GM19395 (cell line): ENCODE data around the gene COL7A1.
"Not testable (repeated sequence)": the region's sequence is repeated elsewhere in the genome, so short reads cannot be mapped to it uniquely, and the experiment has no call there.

Source experiments
- ATAC-seq: cut with Tn5 transposase; IDR thresholded peaks from one replicate; pipeline ENCODE4 v1.9.1; 2021; ENCODE audit warnings: mild to moderate bottlenecking, moderate library complexity; ENCODE audit not compliant: unreplicated experiment

The COL7A1 gene

DNA sequence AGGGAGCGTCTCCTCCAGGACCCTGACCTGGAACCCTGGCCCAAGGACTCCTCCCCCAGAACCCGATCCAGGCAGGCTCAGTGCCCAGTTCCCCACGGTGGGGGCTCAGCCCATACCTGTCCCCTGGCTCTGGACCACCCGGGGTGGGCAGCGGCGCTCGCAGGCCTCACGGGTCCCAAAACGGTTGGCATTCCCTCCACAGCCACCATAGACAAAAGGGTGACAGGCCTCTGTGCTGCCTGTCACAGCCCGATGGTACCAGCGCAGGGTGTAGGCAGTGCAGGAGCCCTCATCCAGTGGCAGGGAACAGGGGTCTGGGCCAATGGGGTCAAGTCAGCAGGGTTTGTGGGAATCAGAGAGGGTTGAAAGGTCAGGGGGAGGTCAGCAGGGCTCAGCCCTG lies 30.5 kb downstream of the COL7A1 start:
- no peak for ATAC-seq

DNA sequence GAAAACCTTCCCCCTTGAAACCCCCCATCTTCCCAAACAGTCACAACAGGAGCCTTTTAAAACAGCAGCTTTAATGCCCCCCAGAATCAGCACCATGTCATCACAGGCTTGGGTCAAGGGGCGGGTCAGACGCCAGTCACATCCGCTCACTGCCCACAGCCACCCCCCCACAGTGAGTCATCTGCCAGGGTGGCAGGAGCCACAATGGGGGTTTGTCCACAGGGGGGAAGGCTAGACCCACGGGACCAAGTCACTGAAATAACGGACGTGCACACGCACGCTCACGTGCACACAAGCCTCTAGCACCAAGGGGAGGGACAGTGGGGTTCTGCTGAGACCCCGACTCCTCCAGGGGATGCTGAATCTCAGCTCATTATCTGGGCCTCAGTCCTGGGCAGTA lies 31.1 kb downstream of the COL7A1 start:
- no peak for ATAC-seq

DNA sequence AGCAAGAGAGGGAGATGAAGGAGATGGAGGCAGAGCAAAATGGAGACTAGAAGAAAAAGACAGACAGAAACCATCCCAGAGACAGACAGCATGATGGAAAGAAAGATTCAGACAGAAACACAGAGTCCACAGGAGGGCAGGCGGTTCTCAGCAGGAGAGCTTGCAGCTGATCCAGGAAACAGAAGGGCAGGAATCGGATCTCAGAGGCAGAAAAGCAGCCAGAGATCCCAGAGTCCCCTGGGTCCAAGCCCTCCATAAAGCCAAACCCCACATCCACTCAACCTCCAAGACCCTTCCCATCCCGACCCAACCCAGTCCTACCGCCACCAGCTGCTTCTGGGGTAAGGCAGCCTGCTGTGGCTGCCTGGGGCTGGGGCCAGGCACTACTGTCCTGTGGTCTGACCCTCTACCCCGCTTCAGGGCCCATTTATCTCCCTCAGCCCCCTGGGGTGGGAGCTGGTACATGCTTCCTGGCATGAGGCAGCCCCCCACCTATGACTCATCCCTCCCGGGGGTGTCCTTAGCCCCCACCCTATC lies 31.7 kb downstream of the COL7A1 start, which contains the start of gene UCN2:
UCN2 (minus strand) TSS at position 400 of the 537 bp plus-strand sequence. CDS start 657 bp downstream, outside the sequence.
- ATAC-seq: no peak

DNA sequence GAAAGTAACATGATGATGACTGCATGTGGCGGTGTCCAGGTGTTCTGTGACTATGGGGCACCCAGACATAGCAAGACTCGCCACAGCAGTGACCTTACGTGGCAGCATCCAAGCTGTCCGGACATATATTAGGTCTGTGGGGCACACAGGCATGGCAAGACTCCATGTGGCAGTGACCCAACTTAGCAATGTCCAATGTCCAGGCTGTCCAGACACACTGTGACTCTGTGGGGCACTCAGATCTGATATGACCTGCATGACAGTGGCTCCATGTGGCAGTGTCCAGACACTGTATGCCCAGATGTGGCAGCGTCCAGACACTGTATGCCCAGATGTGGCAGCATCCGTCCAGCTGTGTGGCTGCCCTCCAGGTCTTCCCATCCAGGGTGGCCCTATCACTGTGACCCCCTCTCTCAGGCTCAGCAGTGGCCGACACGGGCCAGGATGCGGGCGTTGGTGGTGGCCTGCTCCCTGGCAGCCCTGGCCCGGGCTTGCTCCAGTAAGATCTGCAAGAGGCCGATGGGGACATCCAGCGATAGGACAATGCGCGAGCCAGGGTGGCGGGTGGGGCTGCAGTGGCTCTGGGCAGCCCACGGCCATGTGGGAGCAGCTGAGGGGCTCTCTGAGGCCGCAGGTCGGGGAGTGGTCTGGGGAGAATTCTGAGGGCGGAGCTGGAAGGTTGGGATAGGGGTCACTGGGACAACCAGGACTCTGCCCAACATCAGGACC lies 32.6 kb downstream of the COL7A1 start:
- no peak for ATAC-seq

DNA sequence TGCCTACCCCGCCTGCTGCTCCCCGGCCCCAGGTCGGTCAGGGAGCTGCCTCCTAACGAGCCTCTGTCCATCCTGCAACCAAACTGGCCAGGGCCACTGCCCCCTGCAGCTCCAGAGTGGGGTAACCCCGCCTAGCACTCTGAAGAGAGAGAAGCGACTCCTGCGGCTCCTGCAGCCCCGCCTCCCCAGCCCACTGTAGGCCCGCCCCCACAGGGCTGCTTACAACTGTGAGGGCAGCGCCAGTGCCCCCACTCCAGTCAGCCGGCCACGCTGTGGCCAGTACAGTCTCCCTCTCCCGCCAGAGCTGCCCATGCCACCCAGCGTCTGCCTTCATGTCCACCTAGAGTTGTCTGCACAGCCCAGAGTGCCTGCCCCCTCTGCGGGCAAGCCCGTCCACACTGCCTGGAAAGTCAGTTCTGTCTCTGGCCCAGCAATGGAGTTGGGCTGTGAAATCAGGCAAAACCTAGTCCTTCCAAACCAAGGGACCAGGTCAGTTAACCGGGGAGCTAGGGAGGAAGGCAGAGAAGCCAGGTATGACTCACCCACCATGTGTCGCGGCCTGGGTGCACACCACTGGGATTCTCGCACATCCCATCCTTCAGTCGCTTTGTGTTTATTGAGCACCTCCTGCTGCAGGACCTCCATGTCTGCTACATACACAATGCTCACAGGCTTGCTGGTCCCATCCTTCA lies 33.9 kb downstream of the COL7A1 start:
- no peak for ATAC-seq

DNA sequence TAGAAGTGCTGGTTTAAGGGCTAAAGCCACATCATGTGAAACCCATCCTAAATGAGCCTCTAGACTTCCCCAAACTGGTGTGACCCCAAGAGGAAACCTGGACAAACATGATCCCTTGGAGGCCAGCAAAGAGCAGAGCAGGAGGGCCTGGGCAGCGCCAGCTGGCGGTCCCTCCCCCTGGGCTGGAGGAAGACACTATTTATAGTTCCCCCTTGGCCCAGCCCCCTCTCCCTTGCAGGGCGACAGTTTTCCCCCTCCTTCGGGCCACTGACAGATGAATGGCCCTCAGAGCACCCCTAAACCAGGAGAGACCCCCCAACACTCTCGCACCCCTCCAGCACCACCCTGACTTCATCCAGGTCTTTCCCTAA lies 34.5 kb downstream of the COL7A1 start:
- ATAC-seq: no peak

DNA sequence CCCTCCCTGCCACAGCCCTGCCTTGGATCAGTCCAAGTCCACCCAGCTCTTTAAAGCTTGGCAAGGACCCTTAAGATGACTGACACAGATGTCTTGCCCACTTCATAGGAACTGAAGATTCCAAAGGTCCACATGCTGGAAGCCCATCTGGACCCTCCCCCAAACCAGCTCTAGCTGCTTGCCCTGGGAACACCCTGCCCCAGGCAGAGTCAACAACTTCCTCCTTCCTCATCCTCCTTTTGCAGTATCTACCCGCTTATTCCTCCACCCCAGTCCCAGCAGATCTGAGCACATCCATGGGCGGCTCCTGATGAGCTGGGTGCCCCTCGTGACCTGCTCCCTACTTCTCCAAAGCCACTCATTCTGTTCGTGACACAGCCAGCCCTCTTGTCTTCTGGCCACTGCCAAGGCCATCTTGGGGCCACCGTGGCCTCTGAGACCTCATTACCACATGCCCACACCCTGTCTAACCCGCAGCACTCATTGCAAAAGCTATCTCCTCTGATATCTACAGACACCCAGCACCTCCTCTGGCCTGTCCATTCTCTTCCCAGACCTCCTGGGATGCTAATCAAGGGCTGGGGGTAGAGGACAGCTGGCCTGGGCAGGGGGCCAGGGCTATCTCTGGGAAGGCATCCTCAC lies 36.5 kb downstream of the COL7A1 start:
- ATAC-seq: no peak

DNA sequence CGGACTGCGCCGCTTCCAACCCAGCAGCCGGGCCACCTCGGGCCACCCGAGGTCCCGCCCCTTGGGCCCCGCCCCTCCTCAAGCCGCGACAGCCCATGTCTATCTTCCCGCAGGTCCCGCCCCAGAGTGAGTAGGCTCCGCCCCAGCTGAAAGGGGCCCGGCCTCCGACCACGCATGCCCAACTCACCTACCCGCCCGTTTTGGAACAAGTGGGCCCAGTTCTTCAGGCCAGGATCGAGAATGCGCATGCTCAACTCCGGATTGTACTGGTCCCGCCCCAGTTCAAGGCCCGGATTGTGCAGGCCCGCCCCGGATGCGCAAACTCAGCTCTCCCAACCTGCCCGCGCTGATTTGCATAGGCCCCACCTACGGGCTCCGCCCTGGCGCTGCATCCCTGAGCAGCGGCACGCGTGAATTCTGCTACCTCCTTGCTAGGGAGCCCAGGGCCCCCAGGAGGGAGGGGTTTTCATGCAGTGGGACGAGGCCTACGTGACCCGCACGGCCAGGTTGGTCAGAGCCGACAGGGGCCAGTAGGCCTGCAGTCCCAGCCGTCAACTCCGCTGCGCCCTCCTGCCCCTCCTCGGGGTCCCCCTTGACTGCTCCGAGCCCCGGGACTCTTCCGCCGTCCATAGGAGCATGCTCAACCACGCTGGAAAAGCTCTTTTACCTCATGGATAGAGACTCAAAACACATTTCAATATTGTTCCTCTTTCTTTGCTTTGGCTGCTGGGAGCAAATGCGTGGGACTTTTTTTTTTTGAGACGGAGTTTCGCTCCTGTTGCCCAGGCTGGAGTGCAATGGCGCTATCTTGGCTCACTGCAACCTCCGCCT lies 38.1 kb downstream of the COL7A1 start, which contains the start of gene PFKFB4:
PFKFB4 (minus strand) TSS at position 8 of the 831 bp plus-strand sequence. CDS start 26 bp downstream, outside the sequence.
- peak; percentile 86 for ATAC-seq

DNA sequence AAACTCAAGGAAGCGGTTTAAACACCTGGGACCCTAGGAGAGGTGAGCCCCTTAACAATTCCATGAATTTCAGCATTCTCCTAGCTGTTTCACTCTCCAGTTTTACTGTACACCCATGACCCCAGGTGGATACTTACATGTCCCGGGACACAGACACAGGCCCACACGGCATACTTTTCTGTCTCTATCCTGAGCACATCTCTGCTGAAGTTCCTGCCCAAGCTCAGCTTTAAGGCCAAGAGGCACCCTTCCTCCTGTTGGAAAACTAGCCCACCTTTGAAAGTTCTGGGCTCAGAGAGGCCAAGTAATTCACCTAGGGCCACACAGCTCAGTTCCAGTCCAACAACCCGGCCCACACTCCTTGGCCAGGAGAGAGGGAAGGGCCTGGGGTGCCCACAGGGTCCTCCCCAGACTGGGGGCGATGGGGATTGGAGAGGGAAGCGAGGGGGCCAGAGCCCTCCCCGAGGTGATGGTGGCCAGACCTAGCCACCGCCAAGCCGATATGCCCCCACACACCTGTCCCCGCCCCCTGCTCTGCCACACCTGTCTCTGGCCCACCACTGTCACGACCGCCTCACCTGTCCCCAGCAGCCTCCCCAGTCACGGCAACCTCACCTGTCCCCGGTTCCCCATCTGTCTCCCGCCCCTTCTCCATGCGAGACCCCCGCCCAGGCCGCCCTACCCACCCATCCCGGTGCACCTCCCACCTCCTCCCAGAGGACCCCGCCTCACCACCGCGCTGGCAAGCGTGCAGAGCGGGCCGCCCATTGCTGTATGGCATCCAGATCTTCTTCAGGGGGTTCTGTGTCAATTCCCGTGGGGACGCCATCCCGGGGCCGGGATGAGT lies 39.0 kb downstream of the COL7A1 start:
- ATAC-seq: no peak

DNA sequence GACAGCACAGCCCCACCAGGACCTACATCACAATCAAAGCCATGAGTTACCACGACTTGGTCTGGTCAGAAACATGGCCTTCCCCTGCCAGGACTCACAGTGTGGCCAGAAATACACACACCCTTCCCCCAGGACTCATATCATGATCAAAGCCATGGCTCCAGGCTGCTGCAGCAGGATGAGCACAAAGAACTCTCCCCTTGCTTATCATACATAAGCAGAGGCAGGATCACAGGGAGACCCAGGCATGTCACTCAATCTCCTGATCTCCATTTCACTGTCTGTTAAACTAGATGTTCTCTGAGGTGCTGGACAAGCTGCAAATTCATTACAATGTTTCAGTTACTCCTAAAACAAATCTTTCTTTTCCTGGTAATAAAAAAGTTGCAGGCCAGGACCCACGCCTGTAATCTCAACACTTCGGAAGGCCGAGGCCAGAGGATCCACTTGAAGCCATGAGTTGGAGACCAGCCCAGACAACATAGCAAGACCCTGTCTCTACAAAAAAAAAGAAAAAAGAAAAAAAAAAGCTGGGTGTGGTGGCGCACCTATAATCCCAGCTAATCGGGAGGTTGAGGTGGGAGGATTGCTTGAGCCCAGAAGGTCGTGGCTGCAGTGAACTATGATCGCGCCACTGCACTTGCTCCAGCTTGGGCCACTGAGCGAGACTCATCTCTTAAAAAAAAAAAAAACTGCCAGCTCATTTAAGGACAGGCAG lies 39.7 kb downstream of the COL7A1 start:
- ATAC-seq: no peak

DNA sequence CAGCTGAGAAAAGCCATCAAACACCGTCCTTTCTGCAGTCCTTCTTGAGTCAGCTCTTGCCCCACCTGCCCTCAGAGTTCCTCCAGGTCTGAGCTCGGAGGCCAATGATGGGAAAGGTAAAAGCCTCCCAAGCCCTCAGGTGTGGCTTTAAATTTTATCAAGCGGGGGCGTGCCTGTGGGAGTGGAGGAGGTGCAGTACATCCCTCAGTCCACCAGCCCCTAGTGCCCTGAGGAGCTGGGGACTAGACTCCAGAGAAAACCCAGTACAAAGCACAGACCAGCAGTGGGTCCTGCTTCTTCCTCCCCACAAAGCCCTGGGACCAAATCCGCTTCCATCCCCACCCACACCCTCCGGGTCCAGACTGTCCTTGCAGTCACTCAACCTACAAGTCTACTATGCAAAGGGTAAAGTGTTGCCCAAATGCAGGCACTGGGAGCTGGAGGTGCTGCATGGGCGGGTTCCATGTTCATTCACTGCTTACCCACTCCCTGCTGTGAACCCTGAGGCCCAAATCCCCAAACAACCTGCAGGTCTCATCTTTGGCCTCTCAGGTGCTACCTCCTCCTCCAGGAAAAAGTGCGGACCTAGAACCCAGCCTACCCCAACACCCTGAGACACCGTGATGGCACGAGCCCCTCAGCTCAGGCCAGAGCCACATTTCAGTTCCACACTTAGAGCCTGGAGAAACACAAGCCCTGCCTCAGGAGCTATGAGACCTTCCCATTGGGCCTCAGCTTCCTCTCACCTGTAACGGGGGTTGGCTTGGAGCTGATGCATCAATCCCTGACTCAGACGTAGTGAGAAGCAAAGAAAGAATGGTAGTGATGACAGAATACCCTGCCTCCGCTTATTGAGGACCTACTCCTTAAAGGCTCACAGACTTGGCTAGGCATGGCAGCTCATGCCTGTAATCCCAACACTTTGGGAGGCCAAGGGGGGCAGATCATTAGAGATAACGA lies 41.0 kb downstream of the COL7A1 start:
- ATAC-seq: no peak

DNA sequence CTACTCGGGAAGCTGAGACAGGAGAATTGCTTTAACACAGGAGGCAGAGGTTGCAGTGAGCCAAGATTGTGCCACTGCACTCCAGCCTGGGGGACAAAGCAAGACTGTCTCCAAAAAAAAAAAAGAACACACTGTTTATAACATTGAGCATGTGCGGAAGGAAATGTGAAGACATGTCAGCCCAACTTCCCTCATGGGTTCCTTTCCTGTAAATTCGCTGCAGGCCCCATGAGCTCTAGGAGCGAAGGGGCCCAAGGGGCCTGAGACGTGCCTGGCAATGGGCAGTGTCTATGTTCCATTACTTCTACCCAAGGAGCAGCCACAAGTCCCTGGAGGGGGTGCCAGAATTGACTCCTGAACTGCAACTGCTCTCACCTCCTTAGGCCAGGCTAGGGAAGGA lies 41.8 kb downstream of the COL7A1 start:
- ATAC-seq: no peak

DNA sequence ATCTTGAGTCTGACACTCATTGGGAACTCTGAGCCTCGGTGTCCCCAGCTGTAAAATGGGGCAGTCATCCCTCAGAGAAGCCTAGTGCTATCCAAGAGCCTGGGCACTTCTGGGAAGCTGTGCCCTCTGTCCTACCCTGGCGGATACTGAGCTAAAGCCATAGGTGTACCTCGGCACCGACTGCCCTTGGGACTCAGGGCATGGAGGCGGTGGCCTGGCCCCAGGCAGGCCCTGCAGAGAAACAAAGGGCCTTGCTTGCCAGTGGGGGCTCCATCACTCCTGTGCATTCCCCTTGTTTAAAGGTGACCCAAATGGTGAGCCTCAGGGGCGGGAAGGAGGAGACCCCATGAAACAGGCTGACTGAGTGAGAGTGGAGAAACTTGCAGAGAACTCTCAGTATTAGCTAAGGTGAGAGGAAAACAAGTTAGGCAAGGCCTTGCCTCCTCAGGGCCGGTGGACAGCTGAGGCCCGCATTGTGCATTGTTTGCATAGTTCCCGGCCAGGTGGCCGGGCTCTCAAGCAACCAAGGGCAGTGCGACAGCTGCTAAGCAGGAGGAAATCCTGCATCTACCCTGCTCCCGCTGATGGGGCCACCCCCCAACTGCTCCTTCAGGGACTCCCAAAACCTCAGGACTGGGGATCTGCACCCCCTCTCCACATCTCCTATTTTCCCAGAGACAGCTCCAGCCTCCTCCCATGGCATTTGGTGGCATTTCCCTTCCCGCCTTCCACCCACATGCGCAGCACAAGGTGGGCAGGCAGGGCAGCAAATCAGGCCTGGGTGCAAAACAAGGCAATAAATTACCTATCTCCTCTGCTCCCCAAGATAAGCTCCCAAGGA lies 42.8 kb downstream of the COL7A1 start:
- ATAC-seq: no peak

DNA sequence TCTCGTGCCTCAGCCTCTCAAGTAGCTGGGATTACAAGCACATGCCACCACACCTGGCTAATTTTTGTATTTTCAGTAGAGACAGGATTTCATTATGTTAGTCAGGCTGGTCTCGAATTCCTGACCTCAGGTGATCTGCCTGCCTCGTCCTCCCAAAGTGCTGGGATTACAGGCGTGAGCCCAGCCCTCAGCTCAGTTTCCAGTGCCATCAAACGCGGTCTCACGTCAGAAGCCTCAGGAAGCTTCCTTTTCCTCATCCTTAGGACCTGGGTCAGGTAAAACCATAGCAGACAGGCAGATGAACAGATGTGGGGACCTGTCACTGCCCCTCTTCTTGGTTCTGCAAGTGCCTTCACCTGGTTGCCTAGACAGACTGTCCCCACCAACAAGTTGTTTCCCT lies 43.5 kb downstream of the COL7A1 start:
- not testable (repeated sequence) for ATAC-seq

DNA sequence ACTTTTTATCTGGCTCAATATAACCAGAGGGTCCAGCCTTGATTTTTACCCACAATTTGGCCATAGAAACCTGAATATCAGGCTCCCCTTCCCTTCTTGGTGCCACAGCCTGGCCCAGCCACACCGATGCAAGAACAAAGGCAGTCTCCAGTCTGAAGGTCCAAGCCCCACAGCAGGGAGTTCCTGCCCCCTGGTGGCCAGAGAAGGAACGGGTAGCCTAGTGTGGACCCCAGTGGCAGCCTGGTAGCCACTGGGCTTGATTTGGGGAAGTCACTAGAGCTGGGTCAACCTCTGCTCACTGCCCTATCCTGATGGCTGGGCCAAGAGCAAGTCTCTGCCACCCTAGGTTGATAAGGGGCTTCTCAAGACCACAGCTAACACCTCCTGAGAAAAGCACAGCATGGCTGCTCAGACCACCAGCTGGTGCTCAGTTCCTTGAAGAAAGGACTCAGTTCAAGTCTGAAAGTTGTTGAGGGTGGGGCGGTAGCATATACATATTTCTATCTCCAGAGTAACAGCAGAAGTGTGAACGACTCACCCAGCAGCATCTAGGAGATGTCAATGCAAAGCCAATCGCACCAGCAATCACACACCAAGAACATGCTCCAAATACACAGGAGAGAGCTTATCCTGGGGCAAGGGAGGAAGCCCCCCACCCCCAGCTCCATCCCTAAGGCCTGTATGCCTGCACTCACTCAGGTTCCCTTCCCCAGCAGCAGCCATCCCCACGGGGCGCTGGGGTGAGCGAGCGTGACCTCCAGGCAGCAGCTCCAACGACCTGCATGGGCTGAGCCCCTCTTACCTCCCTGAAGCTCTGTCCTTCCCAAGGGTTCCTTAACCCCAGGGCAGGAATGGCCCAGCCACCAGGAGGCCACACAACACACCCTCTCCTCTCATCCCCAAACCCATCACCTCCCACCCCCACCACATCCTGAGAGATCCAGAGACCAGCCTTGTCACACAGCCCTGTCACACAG lies 46.1 kb downstream of the COL7A1 start:
- ATAC-seq: peak; percentile 61

DNA sequence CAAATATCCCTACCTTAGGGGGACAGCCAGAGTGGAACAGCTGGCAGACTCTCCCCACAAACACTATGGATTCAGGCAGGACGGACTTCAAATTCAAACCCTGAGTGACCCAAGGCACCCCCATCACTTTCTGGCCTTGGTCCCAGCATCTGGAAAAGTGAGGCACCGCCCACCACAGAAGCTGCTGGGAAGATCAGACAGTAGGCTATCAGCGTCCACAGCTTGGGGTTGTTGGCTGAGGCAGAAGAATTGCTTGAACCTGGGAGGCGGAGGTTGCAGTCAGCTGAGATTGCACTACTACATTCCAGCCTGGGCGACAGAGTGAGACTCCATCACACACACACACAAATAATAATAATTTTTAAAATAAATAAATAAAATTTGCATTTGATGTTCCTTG lies 47.0 kb downstream of the COL7A1 start:
- no peak for ATAC-seq
